Thyroid gland (tissue), 4 donors: ENCODE measurements around the gene SLC12A8.

Experiments used
- CTCF ChIP-seq, 6 experiments: fragments of 200-600 bp in 3 of 6; fragments of 450-650 bp in 3 of 6; sonication (generic) in 3 of 6; IDR thresholded peaks; one replicate each; pipeline ENCODE4 v1.5.1; 2016 to 2019; ENCODE audit warnings: antibody characterized with exemption in 6 of 6, mild to moderate bottlenecking in 2 of 6, inconsistent platforms in 1 of 6, moderate library complexity in 1 of 6
- POLR2A ChIP-seq, 2 donors: fragments of 450-650 bp; IDR thresholded peaks; one replicate each; pipeline ENCODE4 v1.6.1; 2017; ENCODE audit warnings: antibody characterized with exemption in 2 of 2, mild to moderate bottlenecking in 2 of 2, moderate library complexity in 1 of 2

GRCh38 chr3:125231895-125232294 is 19.3 kb upstream of the SLC12A8 start:
- TF ChIP-seq CTCF (IDR thresholded peaks at IDR 0.05) (no peak), POLR2A (IDR thresholded peaks at IDR 0.05) (no peak)
